Panc1 (cell line): Measurements from ENCODE around the gene IL2RG. TPM values are rescaled to one million over a fixed set of nuclear protein-coding genes. Genes with fewer than 3 reads are reported as not detected.

ENCODE experiments used
- ATAC-seq: fragments of 200-7000 bp; cut with Tn5 transposase; 2 replicates; pipeline ENCODE4 v1.9.1; 2020; ENCODE audit warnings: mild to moderate bottlenecking, moderate library complexity
- BruUV-seq: library from RNA; stranded (reverse); fragments of 400-500 nt; replicated peaks from 2 replicates; lab custom pipeline; 2021; lab: Mats Ljungman, UMichigan
- CTCF ChIA-PET: fragments of 300-600 bp; sonication (Branson Sonifier 250); formaldehyde crosslinking; loops from one replicate; lab custom pipeline; 2022; ENCODE audit warnings: antibody characterized with exemption; lab: Charles Lee
- POLR2A ChIA-PET: fragments of 300-600 bp; sonication (Branson Sonifier 250); formaldehyde crosslinking; loops from one replicate; lab custom pipeline; 2022; ENCODE audit warnings: antibody characterized with exemption; lab: Charles Lee
- DNase-seq: peaks from one replicate; pipeline ENCODE4 v3.0.0-alpha.2; 2010; ENCODE audit warnings: low read depth, low spot score
- H3K27ac ChIP-seq: 2 replicates; pipeline ENCODE4 v1.5.1; 2011; ENCODE audit warnings: mild to moderate bottlenecking, low read length, inconsistent platforms
- H3K27me3 ChIP-seq: fragments of 200-500 bp; sonication (Bioruptor generic); 2 replicates; pipeline ENCODE4 v1.6.0; 2014; ENCODE audit warnings: low read length, inconsistent platforms; ENCODE audit not compliant: control insufficient read depth, insufficient read depth
- H3K36me3 ChIP-seq: fragments of 200-500 bp; sonication (Bioruptor generic); 2 replicates; pipeline ENCODE4 v1.5.1; 2014; ENCODE audit warnings: inconsistent platforms, mild to moderate bottlenecking, low read length, moderate library complexity; ENCODE audit not compliant: control insufficient read depth, insufficient read depth
- H3K4me1 ChIP-seq: 2 replicates; pipeline ENCODE4 v1.5.1; 2011; ENCODE audit warnings: inconsistent platforms, mild to moderate bottlenecking, low read length, moderate library complexity; ENCODE audit not compliant: control insufficient read depth, insufficient read depth
- H3K4me3 ChIP-seq, 2 experiments: 2 replicates each; pipeline ENCODE4 v1.5.1; 2011 to 2012; ENCODE audit warnings: low read depth in 2 of 2, low read length in 2 of 2, mild to moderate bottlenecking in 2 of 2, inconsistent platforms in 1 of 2, moderate library complexity in 1 of 2
- H3K9me3 ChIP-seq: fragments of 200-500 bp; sonication (Bioruptor generic); 2 replicates; pipeline ENCODE4 v1.5.1; 2014; ENCODE audit warnings: low read depth, mild to moderate bottlenecking, inconsistent platforms, low read length, moderate library complexity; ENCODE audit not compliant: control insufficient read depth, insufficient read depth
- CTCF ChIP-seq: fragments of 450-650 bp; IDR thresholded peaks from 2 replicates; pipeline ENCODE4 v1.5.1; 2017; ENCODE audit warnings: mild to moderate bottlenecking
- POLR2AphosphoS5 ChIP-seq: IDR thresholded peaks from 2 replicates; pipeline ENCODE4 v1.6.1; 2012; ENCODE audit warnings: mild to moderate bottlenecking, low read depth, low read length, moderate library complexity
- REST ChIP-seq, 2 experiments: IDR thresholded peaks; 2 replicates each; pipeline ENCODE4 v1.6.1; 2011 to 2012; ENCODE audit warnings: low read depth in 2 of 2, control low read depth in 1 of 2, low read length in 1 of 2, mild to moderate bottlenecking in 1 of 2, moderate library complexity in 1 of 2; ENCODE audit not compliant: insufficient read depth in 1 of 2
- SIN3A ChIP-seq: IDR thresholded peaks from 2 replicates; pipeline ENCODE4 v1.6.1; 2012; ENCODE audit warnings: low read depth, mild to moderate bottlenecking, low read length, moderate library complexity, borderline replicate concordance; ENCODE audit not compliant: insufficient read depth
- TCF7L2 ChIP-seq: IDR thresholded peaks from 2 replicates; pipeline ENCODE4 v1.6.1; 2011; ENCODE audit warnings: mild to moderate bottlenecking, low read depth, low read length, inconsistent platforms
- in situ Hi-C: cut with HindIII; loops from 2 replicates; pipeline ENCODE4 v1.10.0; 2016; ENCODE audit warnings: low sequenced_read_pairs, low pct_unique_long_range_greater_than_20kb
- intact Hi-C: fragments of 100-400 bp; cut with micrococcal nuclease; formaldehyde crosslinking; loops from one replicate; pipeline ENCODE4 v1.10.0; 2022; ENCODE audit not compliant: unreplicated experiment
- total RNA-seq: library from RNA; stranded (reverse); gene quantifications from one replicate; pipeline ENCODE4 v1.2.1, GENCODE V29; 2021; ENCODE audit not compliant: unreplicated experiment

The IL2RG gene
- total RNA-seq, 1 experiment from 2014 or later: 0.28 TPM

GRCh38 chrX:71067712-71068043 lies 43.7 kb downstream of the IL2RG start:
- Histone ChIP-seq H3K4me3 (peak overlapping the region; percentile 58 to 87), H3K36me3 (no peaks in the 10 kb centered on the region), H3K4me1 (0 out of 2 replicates have a peak, but pooled peaks cover 3% of the 10 kb centered on the region), H3K9me3 (no peaks in the 10 kb centered on the region), H3K27ac (peak overlapping the region; percentile 91), H3K27me3 (no peaks in the 10 kb centered on the region; the same call in 1 of the 2 replicates)
- ATAC-seq (peak; percentile 6), DNase-seq (no peak)
- intact Hi-C loops: no loop called here
- ChIA-PET POLR2A (interaction anchor here (0.6 kb wide), 1 partner anchor 59 kb away, joined by 12 read pairs; no protein-coding TSS in a partner anchor), CTCF (no interaction called here)
- BruUV-seq: no TSS peak
- TF ChIP-seq CTCF (no peak), SIN3A (no peak), TCF7L2 (no peak), REST (IDR thresholded peaks at IDR 0.05; ENCODE audit: insufficient read depth in 1 of 2, low read depth in 2 of 2, low read length in 1 of 2) (no peak), POLR2AphosphoS5 (no peak)
- in situ Hi-C loops: no loop called here

DNA sequence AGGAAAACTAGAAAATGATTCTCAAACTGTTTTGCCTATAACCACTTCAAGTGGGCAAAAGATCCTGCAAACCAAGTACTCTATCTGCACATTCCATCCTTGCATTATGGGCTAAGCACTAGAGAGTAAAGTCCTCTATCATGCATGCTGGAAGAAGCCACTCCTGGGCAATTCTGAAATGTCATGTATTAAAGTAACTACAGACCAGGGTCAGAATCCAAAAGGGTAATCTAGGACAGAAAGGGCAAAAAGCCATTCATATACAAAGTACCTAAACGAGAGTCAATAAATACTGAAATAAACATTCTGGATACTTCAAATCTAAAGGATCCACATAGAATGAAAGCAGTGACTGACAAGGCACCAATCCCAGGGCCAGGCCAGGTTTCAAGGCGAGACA lies 44.3 kb downstream of the IL2RG start:
- DNase-seq (no peak), ATAC-seq (no peak)
- Histone ChIP-seq H3K4me3 (peak overlapping the region; percentile 58 to 87), H3K27ac (peak overlapping the region; percentile 91), H3K27me3 (no peaks in the 10 kb centered on the region), H3K4me1 (0 out of 2 replicates have a peak, but pooled peaks cover 3% of the 10 kb centered on the region), H3K36me3 (no peaks in the 10 kb centered on the region), H3K9me3 (no peaks in the 10 kb centered on the region)
- POLR2A ChIA-PET: no interaction called here
- intact Hi-C loops: no loop called here
- no TSS peak for BruUV-seq
- in situ Hi-C loops: no loop called here
- no peak for TF ChIP-seq POLR2AphosphoS5
- no peak for TF ChIP-seq TCF7L2
- TF ChIP-seq SIN3A: no peak
- no peak for TF ChIP-seq CTCF
- TF ChIP-seq REST (IDR thresholded peaks at IDR 0.05; ENCODE audit: insufficient read depth in 1 of 2, low read depth in 2 of 2, low read length in 1 of 2): no peak
- CTCF ChIA-PET: no interaction called here
